Measurements from ENCODE around the gene C1orf56.

Gene C1orf56

GRCh38 chr1:151000408-151000807 lies 47.1 kb upstream of the C1orf56 start:
- Histone ChIP-seq H3K27me3 (ENCODE audit: low read depth, low read length) (no peaks in the 10 kb centered on the region), H3K9ac (ENCODE audit: low read length) (no peak overlapping the region), H3K9me3 (ENCODE audit: insufficient read depth, low read length) (no peaks in the 10 kb centered on the region), H3K79me2 (ENCODE audit: low read length) (no peaks in the 10 kb centered on the region), H3K4me2 (ENCODE audit: low read length) (no peak overlapping the region), H3K4me1 (ENCODE audit: low read length) (0 out of 2 replicates have a peak, but pooled peaks cover 3% of the 10 kb centered on the region), H3K4me3 (ENCODE audit: low read length) (no peak overlapping the region), H3K36me3 (replicated peaks; ENCODE audit: low read depth, low read length) (no peaks in the 10 kb centered on the region), H2AFZ (ENCODE audit: low read depth, low read length) (no peak overlapping the region), H3K27ac (ENCODE audit: low read length) (no peak overlapping the region), H4K20me1 (ENCODE audit: insufficient read depth, low read length) (no peaks in the 10 kb centered on the region)
- TF ChIP-seq CTCF (IDR thresholded peaks at IDR 0.05; ENCODE audit: low read depth, low read length) (no peak), EZH2phosphoT487 (IDR thresholded peaks at IDR 0.05; ENCODE audit: low read depth) (no peak)

GRCh38 chr1:151001602-151002001 lies 45.9 kb upstream of the C1orf56 start:
- H3K4me1 ChIP-seq (ENCODE audit: low read length): peaks cover 11% of the 10 kb centered on the region; the same call in 1 of the 2 replicates
- no peaks in the 10 kb centered on the region for H3K36me3 ChIP-seq (replicated peaks; ENCODE audit: low read depth, low read length)
- no peak overlapping the region for H2AFZ ChIP-seq (ENCODE audit: low read depth, low read length)
- H4K20me1 ChIP-seq (ENCODE audit: insufficient read depth, low read length): no peaks in the 10 kb centered on the region
- H3K4me3 ChIP-seq (ENCODE audit: low read length): no peak overlapping the region
- TF ChIP-seq EZH2phosphoT487 (IDR thresholded peaks at IDR 0.05; ENCODE audit: low read depth) (no peak), CTCF (IDR thresholded peaks at IDR 0.05; ENCODE audit: low read depth, low read length) (no peak)
- H3K9me3 ChIP-seq (ENCODE audit: insufficient read depth, low read length): no peaks in the 10 kb centered on the region
- H3K27ac ChIP-seq (ENCODE audit: low read length): no peak overlapping the region
- H3K27me3 ChIP-seq (ENCODE audit: low read depth, low read length): no peaks in the 10 kb centered on the region
- no peak overlapping the region for H3K4me2 ChIP-seq (ENCODE audit: low read length)
- no peak overlapping the region for H3K9ac ChIP-seq (ENCODE audit: low read length)
- no peaks in the 10 kb centered on the region for H3K79me2 ChIP-seq (ENCODE audit: low read length)

GRCh38 chr1:151002051-151002450 lies 45.5 kb upstream of the C1orf56 start:
- H3K9me3 ChIP-seq (ENCODE audit: insufficient read depth, low read length): no peaks in the 10 kb centered on the region
- no peaks in the 10 kb centered on the region for H3K36me3 ChIP-seq (replicated peaks; ENCODE audit: low read depth, low read length)
- no peaks in the 10 kb centered on the region for H4K20me1 ChIP-seq (ENCODE audit: insufficient read depth, low read length)
- H3K4me2 ChIP-seq (ENCODE audit: low read length): no peak overlapping the region
- no peak overlapping the region for H3K9ac ChIP-seq (ENCODE audit: low read length)
- TF ChIP-seq EZH2phosphoT487 (IDR thresholded peaks at IDR 0.05; ENCODE audit: low read depth) (no peak), CTCF (IDR thresholded peaks at IDR 0.05; ENCODE audit: low read depth, low read length) (no peak)
- no peaks in the 10 kb centered on the region for H3K79me2 ChIP-seq (ENCODE audit: low read length)
- H3K27me3 ChIP-seq (ENCODE audit: low read depth, low read length): no peaks in the 10 kb centered on the region
- no peak overlapping the region for H3K4me3 ChIP-seq (ENCODE audit: low read length)
- no peak overlapping the region for H2AFZ ChIP-seq (ENCODE audit: low read depth, low read length)
- H3K27ac ChIP-seq (ENCODE audit: low read length): no peak overlapping the region
- peaks cover 15% of the 10 kb centered on the region for H3K4me1 ChIP-seq (ENCODE audit: low read length)

GRCh38 chr1:151002611-151003010 lies 44.9 kb upstream of the C1orf56 start:
- Histone ChIP-seq H4K20me1 (ENCODE audit: insufficient read depth, low read length) (no peaks in the 10 kb centered on the region), H3K9ac (ENCODE audit: low read length) (no peak overlapping the region), H3K36me3 (replicated peaks; ENCODE audit: low read depth, low read length) (no peaks in the 10 kb centered on the region), H3K9me3 (ENCODE audit: insufficient read depth, low read length) (no peaks in the 10 kb centered on the region), H3K27ac (ENCODE audit: low read length) (no peak overlapping the region), H3K4me2 (ENCODE audit: low read length) (no peak overlapping the region), H2AFZ (ENCODE audit: low read depth, low read length) (no peak overlapping the region), H3K4me1 (ENCODE audit: low read length) (peaks cover 19% of the 10 kb centered on the region), H3K79me2 (ENCODE audit: low read length) (no peaks in the 10 kb centered on the region), H3K4me3 (ENCODE audit: low read length) (no peak overlapping the region), H3K27me3 (ENCODE audit: low read depth, low read length) (no peaks in the 10 kb centered on the region)
- TF ChIP-seq CTCF (IDR thresholded peaks at IDR 0.05; ENCODE audit: low read depth, low read length) (no peak), EZH2phosphoT487 (IDR thresholded peaks at IDR 0.05; ENCODE audit: low read depth) (no peak)
